ENCODE results near the gene PTGR3.

Gene PTGR3

DNA sequence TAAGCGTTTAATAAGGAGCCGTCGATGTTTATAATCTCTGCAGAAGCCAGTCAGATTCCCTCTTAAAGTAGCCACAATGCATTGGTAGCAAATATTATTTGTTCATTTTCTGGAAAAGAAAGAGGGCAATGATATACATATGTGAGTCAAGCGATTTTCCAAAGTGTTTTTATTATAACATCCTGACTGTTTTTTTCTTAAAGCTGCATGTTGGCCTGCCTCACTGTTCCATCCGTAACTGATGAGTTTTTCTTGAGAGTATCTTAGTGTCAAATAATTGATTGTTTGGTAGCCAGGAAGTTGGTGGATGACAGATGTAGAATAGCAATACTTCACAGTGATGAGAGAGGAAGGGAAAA is 5.4 kb upstream of the PTGR3 start:
- DNase-seq, result no peak

DNA sequence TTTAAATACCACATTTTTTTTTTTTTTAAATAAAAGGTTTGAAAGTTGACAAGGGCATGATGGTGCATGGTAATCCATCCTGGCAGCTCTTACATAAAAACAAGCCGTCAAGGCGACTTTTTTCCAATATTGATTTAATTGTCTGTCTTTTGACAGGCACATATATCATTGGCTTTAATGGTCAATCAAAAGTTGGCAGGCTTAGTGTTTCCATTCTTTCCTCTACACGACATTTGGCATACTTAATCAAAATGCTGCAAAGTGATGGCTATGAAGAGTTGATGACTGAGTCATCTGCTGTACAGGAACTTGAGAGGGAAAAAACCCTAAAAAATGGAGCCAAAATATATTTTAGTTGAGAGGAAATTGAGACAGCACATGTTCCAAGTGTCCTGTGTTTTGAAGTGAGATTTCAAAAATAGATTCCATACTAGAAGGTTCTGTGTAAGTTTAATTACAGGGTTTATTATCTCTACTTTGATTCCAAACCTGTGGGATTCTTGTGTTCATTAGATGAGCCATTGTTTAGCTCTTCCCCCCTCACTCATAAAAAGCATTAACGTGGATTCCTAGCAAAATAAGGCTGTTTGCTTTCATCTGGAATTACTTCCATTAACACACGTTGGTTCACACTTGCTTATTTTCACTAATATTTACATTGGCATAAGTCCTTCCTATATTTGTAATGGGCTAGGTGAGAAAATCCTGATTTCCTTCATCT is 4.8 kb upstream of the PTGR3 start:
- DNase-seq, result no peak

DNA sequence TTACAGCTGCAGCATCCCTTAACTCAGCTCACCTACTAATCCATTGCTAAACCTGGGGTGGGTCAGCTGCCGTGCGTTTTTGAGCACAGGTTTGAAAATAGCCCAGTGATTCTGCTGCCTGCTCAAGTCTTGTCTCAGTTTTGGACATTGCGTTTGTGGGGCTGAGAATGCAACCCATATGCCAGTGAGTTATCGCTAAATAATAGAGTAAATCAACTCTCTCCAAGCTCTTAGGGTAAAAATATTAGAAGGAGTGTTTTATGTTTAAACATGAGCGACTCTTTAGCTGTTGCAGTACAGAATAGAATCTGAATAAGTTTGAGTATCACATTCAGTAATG is 3.8 kb upstream of the PTGR3 start:
- no peak for DNase-seq

DNA sequence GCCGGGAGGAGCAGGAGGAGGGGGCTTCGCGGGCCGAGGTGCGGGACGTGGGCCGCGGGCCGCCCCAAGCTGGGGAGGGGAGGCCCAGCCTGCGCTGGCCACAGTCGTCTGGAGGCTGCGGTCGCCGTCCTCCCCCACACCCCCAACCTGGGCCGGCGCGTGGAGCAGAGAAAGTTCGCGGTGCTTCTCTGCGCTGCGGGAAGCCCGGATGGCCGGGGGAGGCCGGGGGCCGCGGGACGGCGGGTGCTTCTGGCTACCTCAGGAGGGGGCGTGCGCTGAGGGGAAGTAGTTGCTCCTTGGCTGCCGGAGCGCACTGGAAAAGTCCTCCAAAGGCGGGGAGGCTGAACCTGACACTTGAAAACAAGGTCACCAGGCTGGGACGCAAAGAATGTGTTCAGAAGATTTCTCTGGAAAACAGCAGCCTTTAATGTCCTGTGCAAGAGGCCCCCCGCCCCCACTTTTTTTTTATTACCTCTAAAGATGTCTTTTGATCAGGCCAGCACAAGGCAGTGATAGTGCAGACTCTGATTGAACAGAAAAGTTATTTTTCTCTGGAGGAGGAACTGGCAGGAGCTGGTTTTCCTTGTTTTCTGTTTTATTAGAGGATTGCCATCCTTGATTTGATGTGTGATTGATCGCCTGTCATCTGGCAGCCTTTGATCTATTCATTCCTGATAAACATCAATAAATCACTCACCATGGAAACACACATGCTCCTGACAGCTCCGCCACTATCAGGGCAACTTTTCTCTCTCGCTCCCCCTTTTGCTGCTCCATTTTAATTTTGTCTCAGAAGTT is 3.2 kb upstream of the PTGR3 start:
- peak; percentile 21 for DNase-seq

DNA sequence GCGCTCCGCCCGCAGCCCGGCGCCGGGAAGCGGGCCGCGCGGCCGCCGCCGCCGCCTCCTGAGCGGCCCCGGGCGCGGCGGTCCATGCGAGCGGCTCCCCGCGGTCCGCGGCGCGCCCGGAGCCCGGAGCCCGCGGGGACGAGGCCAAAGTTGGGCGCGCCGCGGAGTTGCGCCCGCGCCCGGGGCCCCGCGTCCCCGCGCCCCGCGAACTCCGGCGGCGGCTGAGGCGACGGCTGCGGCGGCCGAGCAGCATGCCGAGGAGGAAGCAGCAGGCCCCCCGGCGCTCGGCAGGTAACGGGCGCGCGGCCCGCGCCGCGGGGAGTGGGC is 2.6 kb upstream of the PTGR3 start:
- DNase-seq, result no peak

DNA sequence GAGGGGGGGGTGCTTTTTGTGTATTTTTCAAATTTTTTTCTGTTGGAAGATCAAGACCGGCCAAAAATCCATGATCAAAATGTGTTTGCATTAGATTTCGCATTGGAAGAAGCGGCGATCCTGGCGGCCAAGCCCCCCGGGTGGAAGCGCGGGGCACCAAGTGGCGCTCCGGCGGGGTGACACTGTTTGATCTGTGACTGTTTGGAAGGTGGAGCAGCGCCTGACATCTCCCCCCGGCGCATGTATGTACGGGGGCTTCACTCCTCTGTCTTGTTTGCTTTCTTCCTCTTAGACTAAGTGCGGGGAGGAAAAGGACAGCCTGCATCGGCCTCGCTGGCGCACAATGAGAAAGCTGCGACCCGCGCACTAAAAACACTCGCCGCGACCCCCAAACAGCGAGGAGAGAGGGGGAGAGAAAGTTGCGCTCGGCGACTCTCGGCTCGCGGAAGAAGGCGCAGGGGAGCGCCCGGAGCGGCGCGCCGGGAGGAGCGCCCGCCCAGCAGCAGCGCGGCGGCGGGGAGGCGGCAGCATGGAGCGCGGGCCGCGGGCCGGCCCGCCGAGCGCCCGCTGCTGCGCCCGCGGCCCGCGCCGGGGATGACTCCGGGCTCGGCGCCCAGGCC is 2.2 kb upstream of the PTGR3 start:
- no peak for DNase-seq

DNA sequence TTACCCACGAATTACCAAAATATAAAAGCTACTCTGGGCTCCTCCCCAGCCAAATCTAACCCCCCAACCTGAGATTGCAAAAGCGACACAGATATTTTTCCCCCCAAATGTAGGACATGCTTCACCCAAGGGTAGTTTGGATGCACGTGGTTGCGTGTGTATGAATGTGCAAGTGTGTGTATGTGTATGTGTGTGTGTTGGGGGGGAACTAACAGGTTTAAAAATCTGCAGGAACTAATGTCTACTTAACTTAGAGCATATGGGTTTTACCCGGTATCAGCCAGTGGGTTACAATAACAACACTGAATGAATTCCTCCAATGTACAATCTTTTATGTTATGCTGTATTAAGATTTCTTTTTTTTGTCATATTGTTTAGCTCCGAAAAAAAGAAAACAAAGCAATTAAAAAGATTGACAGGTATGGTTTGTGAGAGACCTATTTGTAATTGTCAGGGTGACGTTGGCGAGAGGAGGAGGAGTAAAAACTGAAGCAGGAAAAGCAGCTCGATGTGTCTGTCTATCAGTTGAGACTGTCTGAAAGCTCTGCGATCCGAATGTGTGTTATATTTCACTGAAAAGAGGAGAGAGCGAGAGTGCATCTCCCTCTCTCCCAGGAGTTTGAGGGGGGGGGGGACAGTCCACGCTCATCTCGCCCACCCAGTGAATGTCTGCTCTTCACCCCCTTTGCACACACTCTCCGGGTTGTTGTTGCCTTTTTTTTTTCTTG is 1.5 kb upstream of the PTGR3 start, which contains the start of gene TSHZ1:
Gene TSHZ1 (plus strand): TSS at position 524 of the 728 bp plus-strand sequence. CDS start 1,080 bp downstream, outside the sequence.
- DNase-seq, result peak; percentile 32

DNA sequence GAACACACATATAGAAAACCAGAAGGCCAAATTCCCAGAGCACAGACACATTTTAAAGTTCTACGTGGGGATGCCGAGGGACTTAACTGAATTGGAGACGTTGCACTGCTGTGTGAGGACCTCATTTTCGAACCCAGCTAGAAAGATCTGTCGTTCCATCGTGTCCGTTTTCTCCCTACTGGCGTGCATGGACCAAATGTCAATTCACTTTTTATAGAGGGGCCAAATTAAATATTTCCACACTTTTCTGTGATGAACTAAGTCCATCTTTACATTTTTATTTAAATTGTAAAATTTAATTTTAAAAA is 966 bp upstream of the PTGR3 start:
- no peak for DNase-seq

DNA sequence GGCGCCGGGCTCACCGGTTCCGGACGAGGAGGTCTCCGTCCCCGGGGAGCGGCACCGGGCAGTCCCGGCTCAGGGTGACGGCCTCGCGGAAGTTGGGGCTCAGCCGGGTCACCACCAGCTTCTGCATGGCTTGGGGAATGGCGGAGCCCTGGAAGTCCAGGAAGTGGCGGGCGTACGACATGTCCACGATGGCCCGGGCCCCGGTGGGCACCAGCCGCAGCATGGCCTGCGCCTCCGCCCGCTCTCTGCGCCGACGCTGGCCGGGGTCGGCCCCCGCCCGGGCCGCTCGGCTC is 157 bp downstream of the PTGR3 start:
- peak; percentile 28 for DNase-seq

DNA sequence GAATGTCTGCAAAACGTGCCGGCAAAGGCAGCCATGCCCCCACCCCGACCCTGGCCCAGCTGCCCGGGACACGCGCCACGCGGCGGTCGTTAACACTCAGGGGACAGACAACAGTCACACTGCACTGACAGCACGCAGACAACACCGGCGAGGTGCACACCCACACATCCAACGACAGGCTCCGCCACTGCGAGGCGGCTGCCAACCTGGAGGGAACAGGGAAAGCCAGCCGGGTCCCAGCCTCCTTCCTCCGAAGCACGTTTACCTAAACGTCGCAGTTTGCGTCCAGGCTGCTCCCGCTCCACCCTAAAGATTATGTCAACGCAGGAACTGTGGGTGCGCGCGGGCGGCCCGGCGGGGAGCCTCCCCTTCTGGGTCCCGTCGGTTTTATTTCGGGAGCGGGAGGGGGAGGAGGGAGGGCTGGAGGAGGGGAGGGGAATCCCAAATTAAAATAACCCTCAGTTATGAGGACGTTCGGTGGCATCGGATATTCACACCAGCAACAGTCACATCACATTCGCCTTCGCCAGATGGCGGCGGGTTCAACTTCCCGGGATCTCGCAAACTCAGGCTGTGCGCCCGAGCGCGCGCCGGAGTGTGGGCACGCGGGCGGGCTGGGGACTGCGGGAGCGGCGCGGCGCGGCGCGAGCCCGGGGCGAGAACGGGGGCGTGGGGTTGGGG is 644 bp downstream of the PTGR3 start:
- peak; percentile 26 for DNase-seq

DNA sequence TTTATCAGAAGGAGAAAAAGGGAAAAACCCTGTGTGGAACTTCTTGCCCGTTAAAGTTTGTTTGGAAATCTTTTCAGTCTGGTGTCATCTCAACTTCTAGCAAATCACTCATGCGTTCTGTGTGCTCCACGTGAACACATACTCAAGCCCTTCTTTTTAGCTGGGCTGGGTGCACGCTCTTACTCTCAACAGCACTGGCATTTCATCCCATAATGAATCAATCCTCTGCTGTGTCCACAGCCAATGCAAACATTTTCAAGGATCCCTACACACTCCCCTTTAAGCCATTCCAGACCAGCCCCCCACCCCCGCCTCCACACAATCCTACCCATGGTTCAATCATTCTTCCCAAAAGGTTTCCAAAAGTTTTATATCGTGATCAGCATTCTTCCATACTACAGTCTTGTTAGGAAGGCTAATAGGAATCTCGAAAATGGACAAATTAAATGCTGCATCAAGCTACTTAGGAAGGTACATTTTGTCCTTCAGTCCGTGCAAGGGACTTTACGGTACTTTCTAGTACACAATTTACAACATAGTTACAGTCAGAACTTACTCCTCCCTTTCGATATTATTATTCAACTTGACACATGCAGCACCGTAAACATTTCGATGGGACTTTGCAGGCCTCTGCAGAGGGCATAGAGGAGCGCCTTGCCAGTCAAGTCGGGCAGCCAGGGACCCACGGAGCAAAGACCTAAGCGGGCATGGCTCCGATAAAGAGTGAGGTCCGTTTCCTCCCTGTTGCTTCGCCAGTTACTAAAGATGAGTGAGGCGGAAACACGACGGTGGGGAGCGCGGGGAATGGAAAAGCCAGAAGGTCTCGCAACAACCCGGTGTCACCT is 1.4 kb downstream of the PTGR3 start:
- no peak for DNase-seq

DNA sequence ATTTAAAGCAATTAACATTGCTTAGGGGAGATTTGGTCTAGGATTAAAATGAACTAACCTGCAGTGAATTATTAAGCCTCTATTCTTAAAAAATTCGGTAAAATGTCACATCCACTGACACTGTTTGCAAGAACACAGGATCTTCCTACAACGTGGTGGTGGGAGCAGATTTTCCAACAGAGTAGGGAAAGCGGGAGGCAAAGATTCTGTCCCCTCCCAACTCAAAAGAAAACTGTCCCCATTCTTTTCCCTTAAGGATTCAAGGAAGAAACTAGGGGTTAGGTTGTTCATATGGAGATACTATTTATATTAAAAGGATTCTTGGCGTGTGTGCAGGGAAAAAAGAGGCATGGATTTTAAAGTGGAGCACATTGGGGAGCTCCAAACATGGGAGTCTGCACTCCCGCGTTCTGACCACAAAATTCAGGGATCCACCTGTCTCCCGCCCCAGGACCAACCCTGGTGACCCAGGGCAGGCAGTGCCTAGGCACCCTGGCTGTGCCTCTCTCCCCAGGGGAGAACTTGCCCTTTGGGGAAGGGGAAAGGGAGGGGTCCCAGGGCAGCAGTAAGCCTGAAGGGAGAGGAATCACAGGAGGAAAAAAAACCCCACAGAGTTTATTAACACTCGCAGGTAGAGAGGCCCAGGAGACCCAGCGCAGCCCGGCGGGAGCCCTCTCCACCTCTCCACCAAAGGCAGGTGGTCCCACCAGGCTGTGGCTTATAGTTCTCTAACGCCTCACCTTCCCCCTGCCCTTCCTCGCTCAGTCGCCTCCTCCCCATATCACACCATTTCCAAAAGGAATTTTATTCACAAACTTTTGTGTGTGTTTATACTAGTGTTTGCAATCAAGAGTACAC is 2.3 kb downstream of the PTGR3 start:
- DNase-seq, result no peak

DNA sequence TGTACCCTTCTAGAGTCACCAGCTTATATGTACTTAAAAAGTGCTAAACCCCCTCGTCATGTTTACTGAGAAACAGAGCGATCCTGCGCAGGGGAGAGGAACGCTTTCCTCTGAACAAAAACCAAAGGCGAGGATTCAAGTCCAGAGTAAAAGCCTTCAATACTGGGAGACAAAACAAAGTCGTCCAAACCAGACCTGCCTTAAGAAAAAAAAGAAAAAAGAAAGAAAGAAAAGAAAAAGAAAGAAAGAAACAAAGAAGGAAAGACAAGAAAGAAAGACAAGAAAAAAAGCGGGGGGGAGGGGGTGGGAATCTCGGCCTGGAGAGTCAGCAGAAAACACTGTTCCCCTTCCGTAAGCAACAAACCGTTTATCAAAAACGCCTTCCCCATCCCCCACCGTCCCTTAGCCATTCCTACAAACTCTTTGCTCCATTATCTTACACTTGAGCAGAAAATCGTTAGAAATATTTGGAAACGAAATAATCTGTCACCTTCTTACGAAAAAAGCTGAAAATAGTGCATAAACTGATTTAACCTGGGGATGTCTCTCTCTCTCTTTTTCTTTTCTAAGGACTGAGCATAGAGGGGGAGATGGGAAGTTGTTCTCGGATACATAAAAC is 3.3 kb downstream of the PTGR3 start:
- no peak for DNase-seq

DNA sequence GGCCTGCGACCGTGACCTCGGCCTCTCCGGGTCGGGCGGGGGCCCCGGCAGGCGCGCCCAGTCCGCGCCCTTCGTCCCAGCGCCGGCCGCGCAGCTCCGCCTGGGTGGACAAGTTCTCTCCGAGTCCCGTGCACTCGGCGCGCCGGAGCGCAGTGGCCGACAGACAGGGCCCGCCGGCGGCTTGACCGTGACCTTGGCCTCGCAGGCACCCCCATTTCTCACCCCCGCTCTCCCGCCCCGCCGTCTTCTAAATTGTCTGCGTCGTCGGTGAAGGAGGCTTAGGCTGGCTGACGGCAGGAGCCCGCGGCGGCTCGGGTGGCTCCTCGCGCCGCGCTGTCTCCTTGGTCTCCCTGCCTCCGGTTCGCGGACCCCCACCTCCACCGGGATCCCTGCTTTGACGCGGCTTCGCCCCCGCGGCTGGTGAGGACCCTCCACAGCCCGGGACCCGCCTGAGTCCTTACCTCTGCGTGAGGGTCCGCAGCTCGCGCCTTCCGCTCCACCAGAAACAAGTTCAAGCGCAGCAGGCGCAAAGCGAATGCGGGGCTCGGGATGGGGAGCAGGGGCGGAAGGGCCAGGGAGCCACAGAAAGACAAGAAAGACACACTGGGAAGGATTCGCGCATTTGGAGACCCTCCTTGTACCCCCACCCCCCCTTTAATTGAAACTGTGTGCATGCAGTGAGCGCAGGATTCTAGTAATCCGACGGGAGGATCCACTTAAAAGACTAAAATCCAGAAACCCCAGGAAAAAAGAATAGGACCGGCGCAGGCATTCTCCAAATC is 4.0 kb downstream of the PTGR3 start:
- no peak for DNase-seq

DNA sequence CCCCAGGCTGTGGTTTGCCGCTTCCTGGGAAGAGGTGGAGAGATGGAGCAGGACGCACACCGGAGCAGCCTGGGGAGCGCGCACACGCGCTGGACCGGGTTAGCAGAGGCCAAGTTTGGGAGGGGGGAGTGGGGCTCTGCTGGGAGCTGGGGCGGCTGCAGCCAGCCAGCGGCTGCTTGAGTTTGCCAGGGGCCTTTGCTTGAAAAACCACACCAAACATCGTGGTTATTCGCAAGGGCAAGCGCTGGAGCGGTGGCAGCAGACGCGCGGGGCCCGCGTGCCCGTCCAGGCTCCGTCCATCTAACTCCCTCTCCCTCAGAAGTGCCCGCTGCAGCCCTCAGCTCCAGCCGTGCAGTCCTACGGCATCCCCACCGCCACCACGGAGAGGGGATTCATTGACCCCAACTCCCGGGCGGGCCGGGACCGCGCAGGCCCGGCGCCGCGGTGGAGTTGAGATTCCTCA is 4.6 kb downstream of the PTGR3 start:
- no peak for DNase-seq

DNA sequence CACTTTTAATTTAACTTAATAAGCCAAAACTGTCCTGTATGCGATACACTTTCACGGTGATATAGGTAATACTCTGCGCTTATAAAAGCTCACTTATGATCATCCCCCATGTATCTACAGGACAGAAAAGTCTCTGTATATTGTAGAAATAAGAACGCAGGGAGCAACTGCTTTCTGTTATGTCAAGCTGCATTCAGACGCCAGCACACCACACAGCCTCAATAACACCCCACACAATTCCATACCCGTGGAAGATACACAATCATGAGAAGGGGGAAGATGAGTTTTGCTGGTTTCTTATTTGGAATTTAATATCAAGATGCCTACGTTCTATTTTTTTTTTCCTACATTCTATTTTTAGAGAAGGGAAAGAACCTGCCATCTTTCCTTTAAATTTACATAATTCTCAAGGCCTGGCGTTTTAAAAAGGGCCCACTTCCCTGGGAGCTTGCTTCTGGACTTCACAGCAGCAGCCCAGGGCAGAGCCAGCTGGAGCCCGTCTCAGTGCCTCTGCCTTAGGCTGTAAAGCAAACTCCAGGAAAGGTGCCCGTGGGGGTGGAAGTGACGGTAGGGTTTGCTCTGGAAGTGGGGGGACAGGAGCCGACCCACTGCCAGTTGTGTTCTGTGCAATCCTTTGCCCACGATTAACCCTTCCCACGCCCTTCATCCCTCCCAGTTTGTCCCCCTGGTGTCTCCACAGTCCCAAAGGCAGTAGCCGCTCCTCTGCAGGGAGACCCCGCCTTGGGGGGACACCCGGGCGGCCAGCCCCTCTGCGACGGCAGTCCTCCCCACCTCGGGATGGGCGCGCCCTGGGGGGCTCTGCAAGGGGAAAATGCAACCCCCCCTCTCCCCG is 5.3 kb downstream of the PTGR3 start:
- no peak for DNase-seq

DNA sequence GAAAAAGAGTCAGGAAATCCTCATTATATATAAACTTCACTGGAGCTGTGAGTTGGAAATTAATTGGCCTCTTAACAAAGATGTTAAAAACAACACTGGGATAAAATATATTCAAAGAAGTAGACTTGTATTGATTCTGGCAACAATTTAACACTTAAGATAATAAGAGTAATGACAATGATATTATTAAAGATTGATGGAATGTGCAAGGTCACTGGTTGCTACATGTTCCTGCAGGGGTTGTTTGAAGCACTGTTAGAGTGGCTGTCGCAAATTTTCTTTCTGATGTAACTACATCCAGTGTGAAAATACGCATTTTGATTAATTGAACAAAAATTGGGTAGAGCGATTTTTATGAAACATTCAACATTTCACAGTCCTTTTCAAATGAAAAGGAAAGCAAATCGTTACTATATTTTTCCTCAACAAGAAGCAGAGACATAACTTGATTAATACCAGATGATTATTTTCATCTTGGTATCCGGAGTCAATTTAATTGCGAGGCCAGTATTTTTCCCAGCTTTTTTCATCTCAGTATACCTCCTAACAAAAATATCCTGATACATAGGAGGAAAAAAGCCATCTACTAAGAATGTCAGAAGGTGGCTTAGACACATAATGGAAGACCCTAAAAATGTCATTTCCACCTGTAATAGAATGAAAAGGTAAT is 6.1 kb downstream of the PTGR3 start:
- DNase-seq, result no peak
